ENCODE data around the gene SOX30. TPM values are rescaled to one million over a fixed set of nuclear protein-coding genes. Genes with fewer than 3 reads are reported as not detected.
"Not testable (repeated sequence)": the region's sequence is repeated elsewhere in the genome, so short reads cannot be mapped to it uniquely, and the experiment has no call there.

Gene SOX30
- under 1 TPM; 0.07 to 0.35 (median 0.11) TPM for polyA plus RNA-seq

DNA sequence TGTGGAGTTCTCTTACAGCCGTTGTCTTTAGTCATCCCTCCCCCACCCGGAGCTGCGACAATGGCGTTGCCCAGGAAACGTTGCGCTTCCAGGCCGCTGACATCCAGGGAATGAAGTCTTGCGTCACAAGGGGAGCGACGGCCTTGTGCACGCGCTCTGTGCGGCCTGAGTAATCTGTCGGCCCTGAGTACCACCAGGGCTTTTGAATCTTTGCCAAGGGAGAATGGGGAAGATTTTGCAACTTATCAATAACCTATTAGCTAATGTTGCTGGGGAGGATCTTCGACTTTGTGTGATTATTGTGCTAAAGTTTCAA, at the start of gene SOX30:
SOX30 (minus strand) TSS at position 62 of the 316 bp plus-strand sequence. CDS start 360 bp downstream, outside the sequence.
- Mint-ChIP-seq H3K27ac (peak within 1 kb of the TSS in 4 of 6 donors; percentile 4 to 77 (median 34)), H3K4me3 (peak within 1 kb of the TSS; percentile 64 to 85 (median 79)), H3K27me3 (ENCODE audit: low read depth in 3 of 3) (peaks cover 5 to 17% (median 5%) of the 10 kb centered on the region in 3 donors), H3K9me3 (peaks cover 0 to 12% (median under 1%) of the 10 kb centered on the region in 6 donors), H3K36me3 (peaks cover 0 to 8% (median 0%) of the 10 kb centered on the region in 3 donors), H3K4me1 (peaks cover 10 to 11% of the 10 kb centered on the region in 2 donors)
- no peak for DNase-seq

DNA sequence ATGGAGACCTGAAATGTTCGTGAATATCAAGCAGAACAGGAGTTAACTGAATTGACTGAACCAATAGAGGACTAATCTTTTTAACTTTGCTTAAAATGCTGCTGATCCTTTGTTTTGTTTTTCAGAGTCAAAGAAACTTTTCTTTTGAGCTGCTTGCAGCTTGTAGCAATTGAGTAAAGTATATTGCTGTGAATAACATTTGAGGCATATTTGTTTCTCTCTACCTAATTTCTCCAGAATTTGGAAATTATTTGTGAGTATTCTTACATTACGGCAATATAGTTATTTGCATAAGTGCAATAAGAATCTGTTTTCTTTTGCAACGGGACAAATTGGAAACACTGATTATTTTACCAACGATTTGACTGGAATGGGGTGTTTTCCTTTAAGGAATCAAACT, 46.4 kb upstream of the SOX30 start:
- not testable (repeated sequence) for H3K27ac Mint-ChIP-seq; H3K36me3 Mint-ChIP-seq; H3K4me1 Mint-ChIP-seq; DNase-seq; H3K27me3 Mint-ChIP-seq (ENCODE audit: low read depth in 3 of 3); H3K4me3 Mint-ChIP-seq
- H3K9me3 Mint-ChIP-seq: peaks cover 3 to 12% (median 9%) of the 10 kb centered on the region in 6 donors

DNA sequence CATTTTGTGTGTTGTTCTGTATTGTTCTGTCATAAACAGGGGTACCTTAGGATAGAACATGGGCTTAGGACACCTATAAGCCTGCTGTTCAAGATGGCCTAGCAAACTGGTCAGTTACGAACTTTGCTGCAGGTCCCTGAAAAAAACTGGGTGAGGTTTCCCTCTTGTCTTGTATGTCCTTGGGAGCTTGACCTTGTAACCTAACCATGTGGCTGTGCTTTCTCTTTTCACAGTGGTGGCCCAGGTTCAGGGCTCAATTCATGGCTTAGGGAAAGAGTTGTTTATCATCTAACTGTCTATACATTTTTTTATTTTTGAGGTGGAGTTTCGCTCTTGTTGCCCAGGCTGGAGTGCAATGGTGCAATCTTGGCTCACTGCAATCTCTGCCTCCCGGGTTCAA, 43.9 kb upstream of the SOX30 start:
- not testable (repeated sequence) for H3K27ac Mint-ChIP-seq; H3K4me1 Mint-ChIP-seq; H3K36me3 Mint-ChIP-seq; H3K27me3 Mint-ChIP-seq (ENCODE audit: low read depth in 3 of 3); DNase-seq; H3K4me3 Mint-ChIP-seq
- H3K9me3 Mint-ChIP-seq: peaks cover 3 to 12% (median 9%) of the 10 kb centered on the region in 6 donors

DNA sequence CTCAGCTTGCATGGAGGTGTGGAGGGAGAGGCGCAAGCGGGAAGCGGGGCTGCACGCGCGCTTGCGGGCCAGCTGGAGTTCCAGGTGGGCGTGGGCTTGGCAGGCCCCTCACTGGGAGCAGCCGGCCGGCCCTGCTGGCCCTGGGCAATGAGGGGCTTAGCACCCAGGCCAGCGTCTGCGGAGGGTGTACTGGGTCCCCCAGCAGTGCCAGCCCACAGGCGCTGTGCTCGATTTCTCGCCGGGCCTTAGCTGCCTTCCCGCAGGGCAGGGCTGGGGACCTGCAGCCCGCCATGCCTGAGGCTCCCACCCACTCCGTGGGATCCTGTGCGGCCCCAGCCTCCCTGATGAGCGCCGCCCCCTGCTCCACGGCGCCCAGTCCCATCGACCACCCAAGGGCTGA, 41.6 kb upstream of the SOX30 start:
- peaks cover 0 to 12% (median 6%) of the 10 kb centered on the region in 6 donors for H3K9me3 Mint-ChIP-seq
- H3K36me3 Mint-ChIP-seq: not testable (repeated sequence)

DNA sequence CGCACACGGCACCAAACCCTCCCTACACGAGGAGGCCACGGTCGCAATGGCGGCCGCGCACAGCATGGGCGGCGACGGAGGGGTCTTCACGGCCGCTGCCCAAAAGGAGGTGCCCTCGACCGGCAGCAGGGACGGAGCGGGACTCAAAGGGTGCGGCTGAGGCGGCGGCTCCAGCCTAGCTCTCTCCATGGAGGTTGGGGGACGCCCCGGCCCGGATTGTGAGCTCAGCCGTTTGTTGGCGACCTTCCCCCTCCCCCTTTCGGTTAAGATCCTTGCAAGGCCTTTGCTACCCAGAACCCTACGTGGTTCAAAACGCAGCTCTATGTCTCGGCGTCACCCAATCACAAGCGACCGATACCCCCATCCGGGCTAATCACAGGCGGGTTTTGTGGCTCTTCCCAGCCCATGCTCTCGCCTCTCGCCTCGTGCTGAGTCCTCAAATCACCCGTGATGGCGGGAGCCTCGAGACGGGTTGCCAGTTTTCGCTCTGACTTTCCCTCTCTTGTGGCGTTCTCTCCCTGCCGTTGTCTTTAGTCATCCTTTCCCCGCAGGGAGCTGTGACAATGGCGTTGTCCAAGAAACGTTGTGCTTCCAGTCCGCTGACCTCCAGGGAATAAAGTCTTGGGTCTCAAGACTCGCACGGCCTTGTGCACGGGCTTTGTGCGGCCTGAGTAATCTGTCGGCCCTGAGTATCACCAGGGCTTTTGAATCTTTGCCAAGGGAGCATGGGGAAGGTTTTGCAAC, 38.6 kb upstream of the SOX30 start:
- Mint-ChIP-seq H3K4me3 (no peak overlapping the region), H3K36me3 (no peaks in the 10 kb centered on the region), H3K27me3 (ENCODE audit: low read depth in 3 of 3) (peaks cover 0 to 6% (median 0%) of the 10 kb centered on the region in 3 donors), H3K4me1 (no peaks in the 10 kb centered on the region), H3K27ac (no peak overlapping the region), H3K9me3 (peaks cover 0 to 1% (median 0%) of the 10 kb centered on the region in 6 donors)
- DNase-seq: no peak

More for the DNA sequence above, 41.6 kb upstream of the SOX30 start:
- H3K27me3 Mint-ChIP-seq (ENCODE audit: low read depth in 3 of 3); DNase-seq; H3K4me1 Mint-ChIP-seq; H3K4me3 Mint-ChIP-seq; H3K27ac Mint-ChIP-seq: not testable (repeated sequence)

DNA sequence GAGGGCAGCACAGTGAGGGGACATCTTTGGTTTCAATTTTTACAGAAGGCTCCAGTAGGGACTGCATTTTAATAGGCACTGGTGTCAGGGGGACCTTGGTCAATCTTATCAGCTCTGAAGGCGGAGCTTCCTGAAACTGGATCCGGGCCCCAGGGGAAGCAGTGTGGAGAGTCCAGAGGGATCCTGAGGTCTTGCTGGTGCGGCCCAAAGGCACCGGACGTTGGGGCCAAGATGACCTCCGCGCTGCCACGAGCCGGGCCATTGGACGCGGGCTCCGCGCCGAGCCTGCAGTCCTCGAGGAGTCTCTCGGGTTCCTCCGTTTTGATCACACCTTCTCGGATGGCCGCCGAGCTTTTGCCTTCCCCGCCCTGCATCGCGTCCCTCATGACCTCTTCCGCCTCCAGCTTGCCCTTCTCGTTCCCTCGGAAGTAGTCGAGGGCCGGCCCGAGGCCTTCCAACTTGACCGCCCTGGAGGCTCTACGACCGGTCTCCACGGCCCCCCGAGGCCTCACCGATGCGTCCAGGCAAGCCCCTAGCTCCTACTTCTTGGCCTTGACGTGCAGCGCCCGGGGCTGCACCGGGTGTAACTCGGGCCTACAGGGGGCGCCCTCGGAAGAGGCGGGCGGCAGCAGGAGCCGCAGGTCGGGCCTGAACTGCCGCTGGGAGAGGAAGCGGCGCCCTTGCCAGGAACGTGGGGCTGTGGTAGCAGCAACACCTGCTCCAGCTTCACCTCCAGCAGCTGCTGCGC, 37.9 kb upstream of the SOX30 start:
- no peaks in the 10 kb centered on the region for H3K4me1 Mint-ChIP-seq
- DNase-seq: peak in 1 of 3 donors; percentile 3
- peaks cover 0 to 1% (median 0%) of the 10 kb centered on the region in 6 donors for H3K9me3 Mint-ChIP-seq
- peaks cover 0 to 7% (median 0%) of the 10 kb centered on the region in 3 donors for H3K27me3 Mint-ChIP-seq (ENCODE audit: low read depth in 3 of 3)
- no peak overlapping the region for H3K27ac Mint-ChIP-seq
- peak overlapping the region in 1 of 5 donors; percentile 21 for H3K4me3 Mint-ChIP-seq
- H3K36me3 Mint-ChIP-seq: no peaks in the 10 kb centered on the region

DNA sequence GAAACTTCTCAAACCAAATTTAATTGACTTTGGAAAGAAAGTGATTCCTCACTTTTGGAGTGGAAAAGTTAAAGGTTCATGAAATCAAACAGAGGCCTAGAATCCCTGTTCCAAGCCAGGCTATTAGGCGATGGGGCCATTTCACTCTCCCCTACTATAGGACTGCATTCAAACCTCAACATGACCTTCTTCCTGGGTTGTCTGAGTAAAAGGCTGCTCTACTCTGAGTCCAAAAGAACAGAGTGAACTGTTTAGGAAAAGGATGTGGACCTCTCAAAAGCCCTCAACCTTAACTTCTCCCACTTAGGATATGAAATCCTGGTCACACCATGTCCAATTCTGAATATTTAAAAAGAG, 34.9 kb upstream of the SOX30 start:
- Mint-ChIP-seq H3K27ac (no peak overlapping the region), H3K27me3 (ENCODE audit: low read depth in 3 of 3) (peaks cover 0 to 7% (median 0%) of the 10 kb centered on the region in 3 donors), H3K9me3 (no peaks in the 10 kb centered on the region), H3K36me3 (no peaks in the 10 kb centered on the region), H3K4me3 (no peak overlapping the region), H3K4me1 (no peaks in the 10 kb centered on the region)
- DNase-seq: no peak

DNA sequence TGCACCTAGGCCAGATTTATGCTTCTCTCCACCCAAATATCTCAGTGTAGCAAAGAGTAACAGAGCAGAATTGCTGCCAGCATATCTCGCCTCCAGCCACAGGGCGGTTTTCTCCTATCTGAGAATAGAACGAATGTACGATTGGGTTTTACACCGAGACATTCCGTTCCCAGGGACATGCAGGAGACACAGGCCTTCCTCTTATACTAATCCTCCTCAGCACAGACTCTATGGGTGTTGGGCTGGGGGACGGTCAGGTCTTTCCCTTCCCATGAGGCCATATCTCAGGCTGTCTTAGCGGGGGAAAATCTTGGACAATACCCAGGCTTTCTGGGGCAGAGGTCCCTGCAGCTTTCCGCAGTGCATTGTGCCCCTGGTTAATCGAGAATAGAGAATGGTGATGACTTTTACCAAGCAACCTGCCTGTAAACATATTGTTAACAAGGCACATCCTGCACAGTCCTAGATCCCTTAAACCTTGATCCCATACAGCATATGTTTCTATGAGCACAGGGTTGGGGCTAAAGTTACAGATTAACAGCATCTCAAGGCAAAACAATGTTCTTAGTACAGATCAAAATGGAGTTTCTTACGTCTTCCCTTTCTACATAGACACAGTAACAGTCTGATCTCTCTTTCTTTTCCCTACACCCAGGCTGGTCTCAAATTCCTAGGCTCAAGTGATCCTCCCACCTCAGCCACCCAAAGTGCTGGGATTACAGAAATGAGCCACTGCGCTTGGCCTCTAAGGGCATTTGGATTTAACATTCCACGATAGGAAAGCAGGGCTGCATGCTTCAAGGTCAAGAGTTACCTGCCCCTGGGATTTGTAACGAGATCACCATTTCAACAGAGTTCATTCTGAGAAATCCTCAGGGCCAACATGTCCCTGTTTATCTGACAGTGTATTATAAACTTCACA, 34.3 kb upstream of the SOX30 start:
- not testable (repeated sequence) for H3K4me1 Mint-ChIP-seq; H3K27me3 Mint-ChIP-seq (ENCODE audit: low read depth in 3 of 3); H3K27ac Mint-ChIP-seq; H3K9me3 Mint-ChIP-seq; H3K36me3 Mint-ChIP-seq; H3K4me3 Mint-ChIP-seq; DNase-seq

DNA sequence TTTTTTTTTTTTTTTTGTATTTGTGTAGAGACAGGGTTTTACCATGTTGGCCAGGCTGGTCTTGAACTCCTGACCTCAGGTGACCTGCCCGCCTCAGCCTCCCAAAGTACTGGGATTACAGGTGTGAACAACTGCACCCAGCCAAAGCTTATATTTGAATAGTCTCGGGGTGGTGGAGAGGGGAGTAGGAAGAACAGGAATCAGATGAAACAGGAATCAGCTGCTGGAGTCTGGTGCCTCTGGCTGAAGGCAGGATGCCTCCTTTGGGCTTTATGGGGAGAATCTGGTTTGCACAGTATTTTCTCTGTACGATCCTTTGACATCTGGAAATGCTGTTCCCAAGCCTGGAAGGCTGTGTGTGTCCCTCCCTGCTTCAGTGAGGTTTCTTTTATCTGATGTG, 30.0 kb upstream of the SOX30 start:
- no peaks in the 10 kb centered on the region for H3K36me3 Mint-ChIP-seq
- peaks cover 0 to 4% (median 0%) of the 10 kb centered on the region in 3 donors for H3K27me3 Mint-ChIP-seq (ENCODE audit: low read depth in 3 of 3)
- no peak overlapping the region for H3K27ac Mint-ChIP-seq
- H3K9me3 Mint-ChIP-seq: no peaks in the 10 kb centered on the region
- H3K4me3 Mint-ChIP-seq: no peak overlapping the region
- DNase-seq: no peak
- H3K4me1 Mint-ChIP-seq: no peaks in the 10 kb centered on the region

DNA sequence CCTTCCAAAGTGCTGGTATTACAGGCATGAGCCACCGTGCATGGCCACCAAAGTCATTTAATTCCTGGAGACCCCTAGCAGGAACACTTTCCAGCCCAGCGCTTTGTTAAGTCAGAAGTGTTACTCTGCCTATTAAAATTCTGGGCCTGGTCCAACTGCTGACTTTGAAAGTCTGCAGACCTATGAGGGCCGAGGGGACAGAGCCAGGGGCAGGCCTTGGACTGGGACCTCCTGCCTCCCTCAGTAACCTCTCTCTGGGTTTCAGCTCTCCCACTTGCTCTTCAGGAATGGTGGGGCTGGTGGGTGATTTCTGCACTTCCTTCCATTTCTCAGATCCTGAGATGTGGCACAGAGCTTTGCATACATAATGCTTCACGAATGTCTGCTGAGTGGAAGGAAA, 28.8 kb upstream of the SOX30 start:
- no peak for DNase-seq
- Mint-ChIP-seq H3K9me3 (no peaks in the 10 kb centered on the region), H3K36me3 (no peaks in the 10 kb centered on the region), H3K27ac (no peak overlapping the region), H3K4me1 (no peaks in the 10 kb centered on the region), H3K27me3 (ENCODE audit: low read depth in 3 of 3) (peaks cover 0 to 4% (median 2%) of the 10 kb centered on the region in 3 donors), H3K4me3 (no peak overlapping the region)

DNA sequence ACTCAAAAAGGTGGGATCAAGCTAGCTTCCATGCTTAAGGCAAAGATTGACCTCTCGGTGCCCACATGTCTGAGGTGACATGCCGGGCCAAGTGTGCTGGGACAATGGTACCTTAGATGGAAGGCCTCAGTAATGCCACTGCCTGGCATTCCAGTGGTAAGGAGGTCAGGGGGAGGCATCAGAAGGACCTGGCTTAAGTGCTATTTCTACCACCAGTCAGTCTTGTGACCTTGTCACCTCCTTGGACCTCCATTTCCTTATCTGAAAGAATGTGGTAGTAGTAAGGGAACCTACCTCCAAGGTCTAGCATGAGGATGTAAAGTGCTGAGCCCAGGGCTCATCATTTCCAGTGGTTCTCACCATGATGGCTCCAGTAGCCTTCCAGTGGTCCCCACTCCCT, 28.0 kb upstream of the SOX30 start:
- no peak overlapping the region for H3K4me3 Mint-ChIP-seq
- no peak overlapping the region for H3K27ac Mint-ChIP-seq
- H3K36me3 Mint-ChIP-seq: no peaks in the 10 kb centered on the region

DNA sequence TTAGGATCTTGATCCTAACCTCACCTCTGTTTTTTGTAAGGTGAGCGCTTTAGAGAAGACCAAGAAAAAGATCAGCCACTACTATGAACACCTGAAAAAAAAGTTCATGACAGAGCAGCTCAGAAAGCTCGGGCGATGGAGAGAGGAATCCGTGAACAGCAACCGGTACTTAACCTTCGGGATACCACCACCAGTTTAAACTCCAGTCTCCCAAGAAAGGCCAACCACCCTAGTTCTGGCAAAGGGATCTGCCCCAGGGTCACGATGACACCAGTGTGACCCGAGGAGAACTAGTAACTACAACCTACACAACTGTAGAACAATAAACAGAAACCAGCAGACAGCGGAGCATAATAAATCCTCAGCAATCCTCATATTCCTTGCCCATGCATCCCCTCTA, 27.6 kb upstream of the SOX30 start:
- H3K27ac Mint-ChIP-seq: no peak overlapping the region
- no peaks in the 10 kb centered on the region for H3K4me1 Mint-ChIP-seq
- DNase-seq: no peak
- no peak overlapping the region for H3K4me3 Mint-ChIP-seq
- H3K9me3 Mint-ChIP-seq: no peaks in the 10 kb centered on the region
- peaks cover 0 to 3% (median 2%) of the 10 kb centered on the region in 3 donors for H3K27me3 Mint-ChIP-seq (ENCODE audit: low read depth in 3 of 3)
- H3K36me3 Mint-ChIP-seq: no peaks in the 10 kb centered on the region

More for the DNA sequence above, 28.0 kb upstream of the SOX30 start:
- DNase-seq: no peak
- Mint-ChIP-seq H3K27me3 (ENCODE audit: low read depth in 3 of 3) (peaks cover 0 to 2% (median 0%) of the 10 kb centered on the region in 3 donors), H3K4me1 (no peaks in the 10 kb centered on the region), H3K9me3 (no peaks in the 10 kb centered on the region)

DNA sequence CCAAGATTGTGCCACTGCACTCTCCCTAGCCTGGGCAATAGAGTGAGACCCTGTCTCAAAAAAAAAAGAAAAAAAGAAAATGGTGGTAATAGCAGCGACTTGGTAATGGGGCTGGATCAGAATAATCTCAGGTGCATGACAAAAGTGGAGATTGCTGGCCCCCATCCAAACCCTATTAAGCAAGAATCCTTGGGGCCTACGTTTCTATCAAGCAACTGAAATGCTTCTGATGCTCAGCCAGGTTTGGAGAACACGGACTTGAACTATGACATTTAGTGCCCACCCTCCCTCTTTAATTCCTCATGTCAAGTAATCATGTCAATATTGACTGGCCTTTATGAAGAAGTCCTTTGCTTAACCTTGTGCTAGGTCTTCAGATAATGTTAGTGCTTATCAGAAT, 25.7 kb upstream of the SOX30 start:
- Mint-ChIP-seq H3K9me3 (no peaks in the 10 kb centered on the region), H3K27me3 (ENCODE audit: low read depth in 3 of 3) (peaks cover under 1 to 5% (median 5%) of the 10 kb centered on the region in 3 donors), H3K4me1 (no peaks in the 10 kb centered on the region), H3K27ac (no peak overlapping the region), H3K36me3 (no peaks in the 10 kb centered on the region), H3K4me3 (no peak overlapping the region)
- no peak for DNase-seq

DNA sequence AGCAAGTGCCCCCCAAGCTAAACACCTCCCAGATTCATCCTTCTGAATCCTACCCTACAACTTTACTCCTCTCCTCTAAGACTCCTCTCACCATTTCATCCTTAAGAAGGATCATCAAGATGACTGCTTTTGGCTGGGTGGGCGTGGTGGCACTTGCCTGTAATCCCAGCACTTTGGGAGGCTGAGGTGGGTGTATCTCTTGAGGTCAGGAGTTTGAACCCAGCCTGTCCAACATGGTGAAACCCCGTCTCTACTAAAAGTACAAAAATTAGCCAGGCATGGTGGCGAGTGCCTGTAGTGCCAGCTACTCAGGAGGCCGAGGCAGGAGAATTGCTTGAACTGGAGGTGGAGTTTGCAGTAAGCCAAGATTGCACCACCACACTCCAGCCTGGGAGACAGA, 22.1 kb upstream of the SOX30 start:
- DNase-seq, H3K36me3 Mint-ChIP-seq, H3K9me3 Mint-ChIP-seq, H3K27ac Mint-ChIP-seq, H3K4me3 Mint-ChIP-seq: not testable (repeated sequence)
- Mint-ChIP-seq H3K27me3 (ENCODE audit: low read depth in 3 of 3) (peaks cover 7 to 25% (median 15%) of the 10 kb centered on the region in 3 donors), H3K4me1 (peaks cover 23 to 27% of the 10 kb centered on the region in 2 donors)
